ENCODE results near the gene DPY19L1.

- TF ChIP-seq SUZ12 (IDR thresholded peaks at IDR 0.05; ENCODE audit: extremely low read depth, insufficient read depth, insufficient read length) (no peak), ZNF274 (IDR thresholded peaks at IDR 0.05; ENCODE audit: low read depth, low read length) (no peak)
These were observed 157.4 kb downstream of the DPY19L1 start for GRCh38 chr7:34879871-34880270.
